ENCODE measurements around the gene XRRA1.
A peak's percentile ranks its signal among the peaks of the same experiment; 100 is the strongest.

Gene XRRA1

GRCh38 chr11:74954199-74954598 lies 5.3 kb upstream of the XRRA1 start:
- TF ChIP-seq, protein P1, sequence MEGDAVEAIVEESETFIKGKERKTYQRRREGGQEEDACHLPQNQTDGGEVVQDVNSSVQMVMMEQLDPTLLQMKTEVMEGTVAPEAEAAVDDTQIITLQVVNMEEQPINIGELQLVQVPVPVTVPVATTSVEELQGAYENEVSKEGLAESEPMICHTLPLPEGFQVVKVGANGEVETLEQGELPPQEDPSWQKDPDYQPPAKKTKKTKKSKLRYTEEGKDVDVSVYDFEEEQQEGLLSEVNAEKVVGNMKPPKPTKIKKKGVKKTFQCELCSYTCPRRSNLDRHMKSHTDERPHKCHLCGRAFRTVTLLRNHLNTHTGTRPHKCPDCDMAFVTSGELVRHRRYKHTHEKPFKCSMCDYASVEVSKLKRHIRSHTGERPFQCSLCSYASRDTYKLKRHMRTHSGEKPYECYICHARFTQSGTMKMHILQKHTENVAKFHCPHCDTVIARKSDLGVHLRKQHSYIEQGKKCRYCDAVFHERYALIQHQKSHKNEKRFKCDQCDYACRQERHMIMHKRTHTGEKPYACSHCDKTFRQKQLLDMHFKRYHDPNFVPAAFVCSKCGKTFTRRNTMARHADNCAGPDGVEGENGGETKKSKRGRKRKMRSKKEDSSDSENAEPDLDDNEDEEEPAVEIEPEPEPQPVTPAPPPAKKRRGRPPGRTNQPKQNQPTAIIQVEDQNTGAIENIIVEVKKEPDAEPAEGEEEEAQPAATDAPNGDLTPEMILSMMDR (IDR thresholded peaks at IDR 0.05; ENCODE audit: low read depth, low read length): no peak
- TF ChIP-seq MYC (IDR thresholded peaks at IDR 0.05; ENCODE audit: low read depth, low read length): no peak
- no peak for DNase-seq (ENCODE audit: low read depth)
- no peak overlapping the region for H3K4me3 ChIP-seq (ENCODE audit: low read depth, low read length)

- no peak overlapping the region for H3K4me3 ChIP-seq (ENCODE audit: low read depth, low read length)
- no peak for DNase-seq (ENCODE audit: low read depth)
- TF ChIP-seq MAX (IDR thresholded peaks at IDR 0.05; ENCODE audit: low read depth, low read length) (no peak), POLR2A (IDR thresholded peaks at IDR 0.05; ENCODE audit: extremely low read depth, insufficient read length) (no peak), MYC (IDR thresholded peaks at IDR 0.05; ENCODE audit: low read depth, low read length) (no peak)
- TF ChIP-seq, protein P1 (IDR thresholded peaks at IDR 0.05; ENCODE audit: low read depth, low read length): no peak
These were observed 4.6 kb upstream of the XRRA1 start for GRCh38 chr11:74953451-74953850.

- DNase-seq (ENCODE audit: low read depth): no peak
- H3K4me3 ChIP-seq (ENCODE audit: low read depth, low read length): no peak overlapping the region
- TF ChIP-seq, protein P1 (IDR thresholded peaks at IDR 0.05; ENCODE audit: low read depth, low read length): no peak
- TF ChIP-seq MAX (IDR thresholded peaks at IDR 0.05; ENCODE audit: low read depth, low read length): no peak
- TF ChIP-seq POLR2A (IDR thresholded peaks at IDR 0.05; ENCODE audit: extremely low read depth, insufficient read length): no peak
- no peak for TF ChIP-seq MYC (IDR thresholded peaks at IDR 0.05; ENCODE audit: low read depth, low read length)
These were observed 3.9 kb upstream of the XRRA1 start for GRCh38 chr11:74952752-74953151.

GRCh38 chr11:74951226-74951625 lies 2.3 kb upstream of the XRRA1 start:
- peak overlapping the region; percentile 89 for H3K4me3 ChIP-seq (ENCODE audit: low read depth, low read length)
- TF ChIP-seq, protein P1 (IDR thresholded peaks at IDR 0.05; ENCODE audit: low read depth, low read length): no peak
- TF ChIP-seq POLR2A (IDR thresholded peaks at IDR 0.05; ENCODE audit: extremely low read depth, insufficient read length) (no peak), MYC (IDR thresholded peaks at IDR 0.05; ENCODE audit: low read depth, low read length) (no peak), MAX (IDR thresholded peaks at IDR 0.05; ENCODE audit: low read depth, low read length) (no peak)

DNA sequence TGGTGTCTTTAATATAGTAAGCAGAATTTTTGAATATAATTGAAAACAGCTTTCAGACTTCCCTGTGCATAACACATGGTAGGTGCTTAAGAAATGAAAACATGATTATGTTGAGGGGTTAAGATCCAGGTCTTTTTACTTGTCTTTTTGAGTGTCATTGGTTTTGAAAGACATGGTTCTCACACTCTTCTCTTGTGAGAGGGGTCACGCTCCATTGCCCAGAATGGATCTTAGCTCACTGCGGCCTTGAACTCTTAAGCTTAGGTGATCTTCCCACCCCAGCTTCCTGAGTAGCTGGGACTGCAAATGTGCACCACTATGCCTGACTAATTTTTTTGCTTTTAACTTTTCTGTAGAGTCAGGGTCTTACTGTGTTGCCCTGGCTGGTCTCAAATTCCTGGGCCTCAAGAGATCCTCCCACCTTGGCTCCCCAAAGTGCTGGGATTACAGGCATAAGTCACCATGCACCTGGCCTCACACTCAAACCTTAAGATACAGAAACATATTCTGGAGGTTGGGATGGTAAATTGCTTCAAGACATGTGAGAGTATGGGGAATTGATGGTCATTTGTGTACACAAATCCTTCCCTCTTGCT lies 1.6 kb upstream of the XRRA1 start:
- TF ChIP-seq POLR2A (IDR thresholded peaks at IDR 0.05; ENCODE audit: extremely low read depth, insufficient read length): no peak
- TF ChIP-seq, protein P1 (IDR thresholded peaks at IDR 0.05; ENCODE audit: low read depth, low read length): no peak
- no peak for TF ChIP-seq MYC (IDR thresholded peaks at IDR 0.05; ENCODE audit: low read depth, low read length)
- no peak for TF ChIP-seq MAX (IDR thresholded peaks at IDR 0.05; ENCODE audit: low read depth, low read length)
- H3K4me3 ChIP-seq (ENCODE audit: low read depth, low read length): peak overlapping the region; percentile 89
- no peak for DNase-seq (ENCODE audit: low read depth)

More at GRCh38 chr11:74951226-74951625, 2.3 kb upstream of the XRRA1 start:
- no peak for DNase-seq (ENCODE audit: low read depth)

DNA sequence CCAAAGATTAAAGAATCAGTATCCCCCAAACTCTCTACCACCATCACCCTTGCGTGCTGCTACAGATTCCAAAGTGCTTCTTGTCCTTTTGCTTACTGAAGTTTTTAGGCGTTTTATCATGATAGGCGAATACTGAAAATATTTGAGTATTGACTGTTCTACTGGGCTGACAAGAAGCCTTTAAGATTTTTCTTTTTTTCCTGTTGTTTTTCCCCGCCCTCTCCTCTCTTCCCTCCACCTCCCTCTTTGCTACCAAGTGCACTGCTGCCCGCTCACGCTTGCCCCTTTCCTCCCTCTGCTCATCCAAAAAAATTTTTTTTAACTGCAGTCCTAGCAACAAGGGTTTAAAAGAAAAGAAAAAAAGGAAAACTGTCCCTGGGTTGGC lies 854 bp upstream of the XRRA1 start:
- peak; percentile 15 for DNase-seq (ENCODE audit: low read depth)
- peak overlapping the region; percentile 89 for H3K4me3 ChIP-seq (ENCODE audit: low read depth, low read length)
- TF ChIP-seq, protein P1 (IDR thresholded peaks at IDR 0.05; ENCODE audit: low read depth, low read length): no peak
- TF ChIP-seq MYC (IDR thresholded peaks at IDR 0.05; ENCODE audit: low read depth, low read length) (no peak), POLR2A (IDR thresholded peaks at IDR 0.05; ENCODE audit: extremely low read depth, insufficient read length) (no peak), MAX (IDR thresholded peaks at IDR 0.05; ENCODE audit: low read depth, low read length) (no peak)
